GM10847 (cell line): Measurements from ENCODE around the gene FABP3.

Experiments
- POLR2A ChIP-seq: IDR thresholded peaks from 2 replicates; pipeline ENCODE4 v1.6.1; 2011; ENCODE audit not compliant: insufficient read length; ENCODE audit errors: extremely low read depth

The FABP3 gene

GRCh38 chr1:31373056-31373896, at the start of gene FABP3:
Gene FABP3 (minus strand): TSS chr1:31373076. CDS start chr1:31373014, 62 bp downstream.
- no peak for TF ChIP-seq POLR2A

GRCh38 chr1:31421371-31422040, 48.6 kb upstream of the FABP3 start:
- no peak for TF ChIP-seq POLR2A

GRCh38 chr1:31420716-31421115, 47.8 kb upstream of the FABP3 start:
- TF ChIP-seq POLR2A, result no peak

- TF ChIP-seq POLR2A, result no peak
Measured at GRCh38 chr1:31418626-31419323, 45.9 kb upstream of the FABP3 start.

GRCh38 chr1:31417148-31417547, 44.3 kb upstream of the FABP3 start:
- no peak for TF ChIP-seq POLR2A

GRCh38 chr1:31416101-31416736, 43.3 kb upstream of the FABP3 start:
- TF ChIP-seq POLR2A, result no peak

GRCh38 chr1:31415658-31416057, 42.8 kb upstream of the FABP3 start:
- TF ChIP-seq POLR2A, result no peak

GRCh38 chr1:31414980-31415370, 42.1 kb upstream of the FABP3 start:
- no peak for TF ChIP-seq POLR2A

- no peak for TF ChIP-seq POLR2A
Measured at GRCh38 chr1:31413405-31414001, 40.6 kb upstream of the FABP3 start.

- no peak for TF ChIP-seq POLR2A
Measured at GRCh38 chr1:31412732-31413404, 40.0 kb upstream of the FABP3 start, which contains the start of gene SERINC2. Gene SERINC2 (plus strand): TSS chr1:31413213. CDS start chr1:31413266, 53 bp downstream.

GRCh38 chr1:31412205-31412604, 39.3 kb upstream of the FABP3 start:
- no peak for TF ChIP-seq POLR2A

GRCh38 chr1:31410871-31411270, 38.0 kb upstream of the FABP3 start:
- TF ChIP-seq POLR2A, result no peak

GRCh38 chr1:31409946-31410858, 37.3 kb upstream of the FABP3 start:
- no peak for TF ChIP-seq POLR2A
